Measurements from ENCODE around the gene JOSD2.

JOSD2 gene

DNA sequence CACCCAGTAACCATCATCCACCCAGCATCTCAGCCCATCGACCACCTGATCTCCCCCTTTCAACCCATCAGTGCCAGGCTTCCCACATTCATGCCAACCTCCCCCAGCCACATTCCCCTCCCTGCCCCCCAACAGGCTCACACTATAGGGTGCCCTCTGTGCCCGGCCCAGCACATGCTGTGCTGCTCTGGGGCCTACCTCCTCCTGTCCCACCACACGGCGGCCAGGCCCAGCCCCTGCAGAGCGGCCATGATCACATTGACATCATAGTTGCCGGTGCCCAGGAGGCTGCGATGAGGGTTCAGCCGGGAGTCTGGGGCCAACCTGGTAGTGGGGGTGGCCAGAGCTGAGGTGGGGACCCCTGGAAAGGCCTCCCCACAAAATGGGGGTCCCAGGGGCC, 3.6 kb downstream of the JOSD2 start:
- Histone ChIP-seq H3K79me2 (ENCODE audit: insufficient read depth, low read length) (no peaks in the 10 kb centered on the region), H3K27ac (ENCODE audit: low read depth, low read length) (no peak overlapping the region), H2AFZ (ENCODE audit: low read depth, low read length, severe bottlenecking) (no peak overlapping the region), H3K4me2 (ENCODE audit: low read depth, low read length, poor library complexity, severe bottlenecking) (no peak overlapping the region), H4K20me1 (ENCODE audit: low read depth, low read length) (no peaks in the 10 kb centered on the region), H3K27me3 (ENCODE audit: low read length) (no peaks in the 10 kb centered on the region), H3K9me3 (ENCODE audit: insufficient read depth, low read length) (no peaks in the 10 kb centered on the region), H3K4me3 (ENCODE audit: insufficient read depth, low read length, poor library complexity, severe bottlenecking) (no peak overlapping the region), H3K36me3 (ENCODE audit: low read length) (no peaks in the 10 kb centered on the region), H3F3A (ENCODE audit: insufficient read depth) (no peaks in the 10 kb centered on the region), H3K9me2 (replicated peaks; ENCODE audit: insufficient read depth, low read length) (no peaks in the 10 kb centered on the region), H3K9ac (ENCODE audit: low read length) (no peak overlapping the region)
- TF ChIP-seq EZH2phosphoT487 (conservative IDR thresholded peaks at IDR 0.05; ENCODE audit: low read length), result no peak

GRCh38 chr19:50506700-50507099, 4.3 kb downstream of the JOSD2 start:
- H3K27ac ChIP-seq (ENCODE audit: low read depth, low read length), result no peak overlapping the region
- no peak overlapping the region for H3K4me3 ChIP-seq (ENCODE audit: insufficient read depth, low read length, poor library complexity, severe bottlenecking)
- H3K4me2 ChIP-seq (ENCODE audit: low read depth, low read length, poor library complexity, severe bottlenecking), result no peak overlapping the region
- no peaks in the 10 kb centered on the region for H3K79me2 ChIP-seq (ENCODE audit: insufficient read depth, low read length)
- H2AFZ ChIP-seq (ENCODE audit: low read depth, low read length, severe bottlenecking), result no peak overlapping the region
- no peaks in the 10 kb centered on the region for H3K9me2 ChIP-seq (replicated peaks; ENCODE audit: insufficient read depth, low read length)
- no peaks in the 10 kb centered on the region for H3K36me3 ChIP-seq (ENCODE audit: low read length)
- TF ChIP-seq EZH2phosphoT487 (conservative IDR thresholded peaks at IDR 0.05; ENCODE audit: low read length), result no peak
- TF ChIP-seq, protein P1, sequence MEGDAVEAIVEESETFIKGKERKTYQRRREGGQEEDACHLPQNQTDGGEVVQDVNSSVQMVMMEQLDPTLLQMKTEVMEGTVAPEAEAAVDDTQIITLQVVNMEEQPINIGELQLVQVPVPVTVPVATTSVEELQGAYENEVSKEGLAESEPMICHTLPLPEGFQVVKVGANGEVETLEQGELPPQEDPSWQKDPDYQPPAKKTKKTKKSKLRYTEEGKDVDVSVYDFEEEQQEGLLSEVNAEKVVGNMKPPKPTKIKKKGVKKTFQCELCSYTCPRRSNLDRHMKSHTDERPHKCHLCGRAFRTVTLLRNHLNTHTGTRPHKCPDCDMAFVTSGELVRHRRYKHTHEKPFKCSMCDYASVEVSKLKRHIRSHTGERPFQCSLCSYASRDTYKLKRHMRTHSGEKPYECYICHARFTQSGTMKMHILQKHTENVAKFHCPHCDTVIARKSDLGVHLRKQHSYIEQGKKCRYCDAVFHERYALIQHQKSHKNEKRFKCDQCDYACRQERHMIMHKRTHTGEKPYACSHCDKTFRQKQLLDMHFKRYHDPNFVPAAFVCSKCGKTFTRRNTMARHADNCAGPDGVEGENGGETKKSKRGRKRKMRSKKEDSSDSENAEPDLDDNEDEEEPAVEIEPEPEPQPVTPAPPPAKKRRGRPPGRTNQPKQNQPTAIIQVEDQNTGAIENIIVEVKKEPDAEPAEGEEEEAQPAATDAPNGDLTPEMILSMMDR (IDR thresholded peaks at IDR 0.05; ENCODE audit: insufficient read depth, low read length, poor library complexity, severe bottlenecking), result no peak
- H3K9me3 ChIP-seq (ENCODE audit: insufficient read depth, low read length), result no peaks in the 10 kb centered on the region
- H3F3A ChIP-seq (ENCODE audit: insufficient read depth), result no peaks in the 10 kb centered on the region
- no peaks in the 10 kb centered on the region for H3K27me3 ChIP-seq (ENCODE audit: low read length)
- H4K20me1 ChIP-seq (ENCODE audit: low read depth, low read length), result no peaks in the 10 kb centered on the region
- H3K9ac ChIP-seq (ENCODE audit: low read length), result no peak overlapping the region

DNA sequence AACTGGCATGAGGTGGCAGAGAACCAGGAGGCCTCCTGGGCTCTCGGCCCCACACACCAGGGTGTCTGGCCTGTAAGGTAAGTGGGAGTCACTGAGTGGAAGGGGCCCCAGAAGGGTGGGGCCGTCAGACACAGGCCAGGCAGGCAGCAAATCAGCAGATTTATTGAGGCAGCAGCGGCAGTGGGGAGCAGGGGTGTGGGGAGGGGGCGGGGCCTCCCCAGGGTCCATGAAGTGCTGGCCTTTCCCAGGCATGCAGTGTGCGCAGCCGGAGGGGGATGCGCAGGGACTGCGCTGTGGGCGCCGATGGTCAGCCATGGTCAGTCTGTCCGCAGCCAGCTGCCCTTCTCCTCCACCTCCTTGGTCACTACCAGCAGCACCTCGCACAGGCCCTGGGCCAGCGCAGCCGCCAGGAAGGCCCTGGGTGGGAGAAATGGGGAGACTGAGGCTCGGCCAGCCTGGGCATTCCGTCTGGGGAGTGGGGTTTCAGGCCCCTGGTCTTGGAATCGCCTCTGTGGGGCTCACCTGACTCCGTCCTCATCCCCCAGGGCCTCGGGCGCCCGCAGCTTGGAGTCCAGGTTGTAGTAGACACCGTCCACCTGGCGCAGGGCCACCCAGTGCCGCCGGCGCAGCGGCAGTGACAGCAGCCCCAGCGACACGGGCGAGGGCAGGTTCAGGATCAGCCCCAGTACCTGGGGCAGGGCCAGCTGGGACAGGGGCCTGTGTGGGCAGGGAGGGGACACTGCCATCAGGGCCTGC, 5.0 kb downstream of the JOSD2 start:
- no peaks in the 10 kb centered on the region for H3K9me2 ChIP-seq (replicated peaks; ENCODE audit: insufficient read depth, low read length)
- H3K79me2 ChIP-seq (ENCODE audit: insufficient read depth, low read length), result no peaks in the 10 kb centered on the region
- no peaks in the 10 kb centered on the region for H4K20me1 ChIP-seq (ENCODE audit: low read depth, low read length)
- no peaks in the 10 kb centered on the region for H3K9me3 ChIP-seq (ENCODE audit: insufficient read depth, low read length)
- no peak overlapping the region for H3K9ac ChIP-seq (ENCODE audit: low read length)
- H3K36me3 ChIP-seq (ENCODE audit: low read length), result no peaks in the 10 kb centered on the region
- H3K4me3 ChIP-seq (ENCODE audit: insufficient read depth, low read length, poor library complexity, severe bottlenecking), result no peak overlapping the region
- H2AFZ ChIP-seq (ENCODE audit: low read depth, low read length, severe bottlenecking), result no peak overlapping the region
- H3K4me2 ChIP-seq (ENCODE audit: low read depth, low read length, poor library complexity, severe bottlenecking), result no peak overlapping the region
- no peaks in the 10 kb centered on the region for H3K27me3 ChIP-seq (ENCODE audit: low read length)
- no peaks in the 10 kb centered on the region for H3F3A ChIP-seq (ENCODE audit: insufficient read depth)
- no peak overlapping the region for H3K27ac ChIP-seq (ENCODE audit: low read depth, low read length)
- TF ChIP-seq EZH2phosphoT487 (conservative IDR thresholded peaks at IDR 0.05; ENCODE audit: low read length), result no peak
- TF ChIP-seq, protein P1 (IDR thresholded peaks at IDR 0.05; ENCODE audit: insufficient read depth, low read length, poor library complexity, severe bottlenecking), result no peak

Measured in SU-DHL-6 (cell line).